IMR-90 (cell line): Measurements from ENCODE around the gene IGFBPL1. TPM values are rescaled to one million over a fixed set of nuclear protein-coding genes. Genes with fewer than 3 reads are reported as not detected.

Source experiments
- ATAC-seq: fragments of 200-7000 bp; cut with Tn5 transposase; 2 replicates; pipeline ENCODE4 v1.9.1; 2020; ENCODE audit warnings: low read depth, mild to moderate bottlenecking, moderate library complexity
- BruUV-seq: library from RNA; stranded (reverse); fragments of 400-500 nt; replicated peaks from 2 replicates; lab custom pipeline; 2021; lab: Mats Ljungman, UMichigan
- CTCF ChIA-PET: fragments of 300-600 bp; formaldehyde crosslinking; extraction: SDS; loops from one replicate; lab custom pipeline; 2021; ENCODE audit warnings: antibody characterized with exemption; lab: Yijun Ruan, JAX
- POLR2A ChIA-PET: fragments of 300-600 bp; sonication (Branson Sonifier 250); formaldehyde crosslinking; loops from one replicate; lab custom pipeline; 2022; ENCODE audit warnings: antibody characterized with exemption; ENCODE audit not compliant: unreplicated experiment; lab: Charles Lee
- DNase-seq: peaks from one replicate; pipeline ENCODE4 v3.0.0; 2013
- H2AFZ ChIP-seq: replicated peaks from 2 replicates; pipeline ENCODE3; 2013; ENCODE audit warnings: low read length, mild to moderate bottlenecking; ENCODE audit not compliant: poor library complexity
- H2AK5ac ChIP-seq: 2 replicates; pipeline ENCODE4 v1.6.1; 2013; ENCODE audit warnings: low read depth, low read length, inconsistent platforms
- H2AK9ac ChIP-seq: replicated peaks from 2 replicates; pipeline ENCODE3; 2013; ENCODE audit warnings: mild to moderate bottlenecking, low read depth, low read length, moderate library complexity; ENCODE audit not compliant: poor library complexity
- H2BK120ac ChIP-seq: 2 replicates; pipeline ENCODE4 v1.6.1; 2013; ENCODE audit warnings: low read depth, low read length, inconsistent platforms
- H2BK15ac ChIP-seq: 3 replicates; pipeline ENCODE4 v1.6.1; 2013; ENCODE audit warnings: low read depth, low read length, inconsistent platforms
- H2BK20ac ChIP-seq: 2 replicates; pipeline ENCODE4 v1.6.1; 2013; ENCODE audit warnings: low read depth, mild to moderate bottlenecking, inconsistent platforms, low read length, moderate library complexity
- H2BK5ac ChIP-seq: 2 replicates; pipeline ENCODE4 v1.6.1; 2013; ENCODE audit warnings: mild to moderate bottlenecking, low read depth, low read length, inconsistent platforms; ENCODE audit not compliant: poor library complexity, severe bottlenecking
- H3K14ac ChIP-seq: replicated peaks from 2 replicates; pipeline ENCODE4 v1.6.1; 2013; ENCODE audit warnings: low read depth, low read length, inconsistent platforms
- H3K18ac ChIP-seq: 2 replicates; pipeline ENCODE4 v1.6.1; 2013; ENCODE audit warnings: low read depth, low read length, control low read depth
- H3K23ac ChIP-seq: 2 replicates; pipeline ENCODE4 v1.6.1; 2013; ENCODE audit warnings: low read depth, low read length, inconsistent platforms
- H3K27ac ChIP-seq: 2 replicates; pipeline ENCODE4 v1.5.1; 2013; ENCODE audit warnings: mild to moderate bottlenecking, control low read depth, low read length; ENCODE audit not compliant: insufficient read depth
- H3K27me3 ChIP-seq: 2 replicates; pipeline ENCODE4 v1.6.1; 2013; ENCODE audit warnings: low read length; ENCODE audit not compliant: control insufficient read depth, insufficient read depth
- H3K36me3 ChIP-seq: 2 replicates; pipeline ENCODE4 v1.6.1; 2013; ENCODE audit warnings: low read length, mixed read lengths; ENCODE audit not compliant: control insufficient read depth, insufficient read depth
- H3K4ac ChIP-seq: 2 replicates; pipeline ENCODE4 v1.6.1; 2013; ENCODE audit warnings: low read depth, low read length, inconsistent platforms
- H3K4me1 ChIP-seq: 2 replicates; pipeline ENCODE4 v1.6.1; 2013; ENCODE audit warnings: low read length, mixed read lengths; ENCODE audit not compliant: control insufficient read depth, insufficient read depth
- H3K4me2 ChIP-seq: 2 replicates; pipeline ENCODE4 v1.6.1; 2013; ENCODE audit warnings: low read depth, mild to moderate bottlenecking, control low read depth, low read length, moderate library complexity
- H3K4me3 ChIP-seq: 2 replicates; pipeline ENCODE4 v1.5.1; 2013; ENCODE audit warnings: low read depth, mild to moderate bottlenecking, control low read depth, low read length, moderate library complexity; ENCODE audit not compliant: insufficient read depth
- H3K56ac ChIP-seq: 2 replicates; pipeline ENCODE4 v1.6.1; 2013; ENCODE audit warnings: low read length, inconsistent platforms; ENCODE audit not compliant: insufficient read depth; ENCODE audit errors: extremely low read depth
- H3K79me1 ChIP-seq, 2 experiments: 2 replicates each; pipeline ENCODE4 v1.6.1; 2013; ENCODE audit warnings: low read length in 2 of 2, inconsistent platforms in 1 of 2, low read depth in 1 of 2
- H3K9ac ChIP-seq: 2 replicates; pipeline ENCODE4 v1.6.1; 2013; ENCODE audit warnings: low read depth, low read length, control low read depth
- H3K9me1 ChIP-seq: 2 replicates; pipeline ENCODE4 v1.6.1; 2013; ENCODE audit warnings: low read length, inconsistent platforms; ENCODE audit not compliant: insufficient read depth
- H3K9me3 ChIP-seq: 2 replicates; pipeline ENCODE4 v1.6.1; 2013; ENCODE audit warnings: low read length; ENCODE audit not compliant: control insufficient read depth, insufficient read depth
- H4K20me1 ChIP-seq: 2 replicates; pipeline ENCODE4 v1.6.1; 2013; ENCODE audit warnings: low read length, inconsistent platforms; ENCODE audit not compliant: insufficient read depth
- H4K5ac ChIP-seq: 2 replicates; pipeline ENCODE4 v1.6.1; 2013; ENCODE audit warnings: mild to moderate bottlenecking, low read depth, low read length, control low read depth
- H4K8ac ChIP-seq, 2 experiments: 2 replicates each; pipeline ENCODE4 v1.6.1; 2013; ENCODE audit warnings: low read depth in 2 of 2, low read length in 2 of 2, control low read depth in 1 of 2, inconsistent platforms in 1 of 2
- H4K91ac ChIP-seq: 2 replicates; pipeline ENCODE4 v1.6.1; 2013; ENCODE audit warnings: low read depth, low read length, inconsistent platforms; ENCODE audit not compliant: insufficient read depth
- BHLHE40 ChIP-seq: fragments of 150-350 bp; IDR thresholded peaks from 2 replicates; pipeline ENCODE4 v1.6.1; 2016; ENCODE audit warnings: mild to moderate bottlenecking, low read depth, low read length
- CHD1 ChIP-seq: IDR thresholded peaks from 2 replicates; pipeline ENCODE4 v1.6.1; 2012; ENCODE audit warnings: low read depth, low read length, improper control_type of control experiment
- ELK1 ChIP-seq: fragments of 150-350 bp; IDR thresholded peaks from 2 replicates; pipeline ENCODE4 v1.6.1; 2016; ENCODE audit warnings: low read depth, mild to moderate bottlenecking, low read length, moderate library complexity, borderline replicate concordance
- MXI1 ChIP-seq: IDR thresholded peaks from 2 replicates; pipeline ENCODE4 v1.6.1; 2012; ENCODE audit warnings: low read depth, mild to moderate bottlenecking, low read length, moderate library complexity, borderline replicate concordance
- NFE2L2 ChIP-seq: fragments of 150-350 bp; IDR thresholded peaks from 2 replicates; pipeline ENCODE4 v1.6.1; 2016; ENCODE audit warnings: low read depth, mild to moderate bottlenecking, low read length
- RCOR1 ChIP-seq: IDR thresholded peaks from 2 replicates; pipeline ENCODE4 v1.6.1; 2012; ENCODE audit warnings: mild to moderate bottlenecking, low read length, improper control_type of control experiment; ENCODE audit not compliant: insufficient replicate concordance
- RFX5 ChIP-seq: IDR thresholded peaks from 2 replicates; pipeline ENCODE4 v1.8.0; 2012; ENCODE audit warnings: low read depth, mild to moderate bottlenecking, low read length, moderate library complexity
- WGBS, 2 experiments: methylation state at CpG; one replicate each; pipeline versions ENCODE4 v1.1.5 to v1.1.7; 2013; ENCODE audit warnings: missing lambda C conversion rate in 2 of 2; ENCODE audit not compliant: insufficient read length in 1 of 2; ENCODE audit errors: extremely low coverage in 2 of 2; 5-methylcytosine and 5-hydroxymethylcytosine counted together
- dilution Hi-C: fragments of 300-500 bp; cut with HindIII; formaldehyde crosslinking; loops from one replicate; pipeline ENCODE4 v1.14.3; 2018; ENCODE audit warnings: low sequenced_read_pairs; ENCODE audit not compliant: unreplicated experiment
- in situ Hi-C: fragments of 300-500 bp; cut with MboI; formaldehyde crosslinking; loops from 3 replicates; pipeline ENCODE4 v1.14.3; 2019; ENCODE audit warnings: low sequenced_read_pairs, inconsistent platforms, mixed read lengths
- intact Hi-C: fragments of 100-400 bp; cut with micrococcal nuclease; formaldehyde crosslinking; loops from 2 replicates; pipeline ENCODE4 v1.10.0; 2022
- polyA plus RNA-seq, 3 experiments: library from polyadenylated mRNA; depleted of rRNA; stranded (reverse); fragments of >200 nt; gene quantifications; 2 replicates each; pipeline ENCODE4 v1.2.3, GENCODE V29; 2012; ENCODE audit warnings: low replicate concordance in 1 of 3
- total RNA-seq: library from RNA; depleted of rRNA; stranded (reverse); fragments of >200 nt; gene quantifications from 2 replicates; pipeline ENCODE4 v1.2.3, GENCODE V29; 2012
- TF ChIP-seq, protein P1 (sequence below): fragments of 150-350 bp; IDR thresholded peaks from 2 replicates; pipeline ENCODE4 v1.6.1; 2017; ENCODE audit warnings: mild to moderate bottlenecking, antibody characterized with exemption, low read length, low read depth
- TF ChIP-seq, protein P2 (sequence below): conservative IDR thresholded peaks from 2 replicates; pipeline ENCODE4 v1.5.1; 2012; ENCODE audit warnings: mild to moderate bottlenecking, low read depth, low read length, improper control_type of control experiment

The IGFBPL1 gene
- total and polyA plus RNA-seq, 2 of the 4 experiments (the other 2 are of a cell fraction) = not detected

DNA sequence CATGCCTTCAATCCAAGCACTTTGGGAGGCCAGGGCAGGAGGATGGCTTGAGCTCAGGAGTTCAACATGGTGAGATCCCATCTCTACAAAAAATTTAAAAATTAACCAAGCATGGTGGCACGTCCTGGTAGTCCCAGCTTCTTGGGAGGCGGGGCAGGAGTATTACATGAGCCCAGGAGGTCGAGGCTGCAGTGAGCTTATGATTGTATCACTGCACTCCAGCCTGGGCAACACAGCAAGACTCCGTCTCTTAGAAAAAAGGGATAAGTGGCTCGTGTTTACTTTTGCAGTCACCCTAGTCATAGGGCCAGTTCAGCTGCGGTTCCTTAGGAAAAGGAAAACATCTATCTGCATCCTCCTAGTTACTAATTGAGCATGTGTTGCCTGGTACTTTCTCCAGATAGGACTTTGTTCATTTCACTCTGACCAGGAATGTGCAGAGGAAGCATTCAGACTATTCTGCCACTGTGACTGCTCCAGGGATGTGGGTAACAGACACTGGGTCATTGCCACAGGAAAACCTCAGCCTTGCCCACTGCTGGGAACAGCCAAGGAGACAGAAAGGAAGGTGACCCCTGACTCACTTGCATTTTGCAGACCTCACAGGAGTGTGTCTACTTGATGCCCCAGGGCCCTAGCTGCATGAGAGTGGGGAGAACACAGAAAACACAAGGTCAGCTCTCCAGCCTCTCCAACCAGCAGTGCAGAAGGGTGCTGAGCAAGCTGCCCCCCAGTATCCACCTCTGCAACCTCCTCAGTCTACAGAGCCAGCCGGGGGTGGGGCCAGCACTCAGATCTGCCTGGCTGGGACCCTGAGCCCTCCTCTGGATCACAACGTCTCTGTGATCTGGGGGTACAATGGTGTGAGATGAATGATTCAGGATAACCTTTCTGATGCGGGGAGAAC, 65.6 kb downstream of the IGFBPL1 start:
- BruUV-seq = no TSS peak
- ATAC-seq = no peak

More for the DNA sequence above, 65.6 kb downstream of the IGFBPL1 start:
- no peak overlapping the region for H3K4me3 ChIP-seq
- H2AK5ac ChIP-seq = no peak overlapping the region
- peaks cover 6% of the 10 kb centered on the region; the same call in 1 of the 2 replicates for H3K27me3 ChIP-seq
- in situ Hi-C loops (loop anchor here (25.0 kb wide), 1 partner anchor 871 kb away; the partner anchor contains the start of gene POLR1E), dilution Hi-C loops (no loop called here), intact Hi-C loops (no loop called here)
- CTCF ChIA-PET = no interaction called here
- H3K36me3 ChIP-seq = no peaks in the 10 kb centered on the region
- H4K8ac ChIP-seq = no peak overlapping the region
- no peak overlapping the region for H2BK5ac ChIP-seq
- 70% methylated on average over 2 of the region's 9 CpGs; no CpG with 5 or more reads in 1 of the 2 experiments for WGBS, 2 experiments
- no peak overlapping the region for H3K9ac ChIP-seq
- no peak for TF ChIP-seq BHLHE40
- no peak for TF ChIP-seq ELK1
- TF ChIP-seq RFX5 = no peak
- TF ChIP-seq MXI1 = no peak
- no peak for TF ChIP-seq RCOR1
- TF ChIP-seq, protein P1, sequence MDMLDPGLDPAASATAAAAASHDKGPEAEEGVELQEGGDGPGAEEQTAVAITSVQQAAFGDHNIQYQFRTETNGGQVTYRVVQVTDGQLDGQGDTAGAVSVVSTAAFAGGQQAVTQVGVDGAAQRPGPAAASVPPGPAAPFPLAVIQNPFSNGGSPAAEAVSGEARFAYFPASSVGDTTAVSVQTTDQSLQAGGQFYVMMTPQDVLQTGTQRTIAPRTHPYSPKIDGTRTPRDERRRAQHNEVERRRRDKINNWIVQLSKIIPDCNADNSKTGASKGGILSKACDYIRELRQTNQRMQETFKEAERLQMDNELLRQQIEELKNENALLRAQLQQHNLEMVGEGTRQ = no peak
- no peak for TF ChIP-seq NFE2L2
- TF ChIP-seq, protein P2, sequence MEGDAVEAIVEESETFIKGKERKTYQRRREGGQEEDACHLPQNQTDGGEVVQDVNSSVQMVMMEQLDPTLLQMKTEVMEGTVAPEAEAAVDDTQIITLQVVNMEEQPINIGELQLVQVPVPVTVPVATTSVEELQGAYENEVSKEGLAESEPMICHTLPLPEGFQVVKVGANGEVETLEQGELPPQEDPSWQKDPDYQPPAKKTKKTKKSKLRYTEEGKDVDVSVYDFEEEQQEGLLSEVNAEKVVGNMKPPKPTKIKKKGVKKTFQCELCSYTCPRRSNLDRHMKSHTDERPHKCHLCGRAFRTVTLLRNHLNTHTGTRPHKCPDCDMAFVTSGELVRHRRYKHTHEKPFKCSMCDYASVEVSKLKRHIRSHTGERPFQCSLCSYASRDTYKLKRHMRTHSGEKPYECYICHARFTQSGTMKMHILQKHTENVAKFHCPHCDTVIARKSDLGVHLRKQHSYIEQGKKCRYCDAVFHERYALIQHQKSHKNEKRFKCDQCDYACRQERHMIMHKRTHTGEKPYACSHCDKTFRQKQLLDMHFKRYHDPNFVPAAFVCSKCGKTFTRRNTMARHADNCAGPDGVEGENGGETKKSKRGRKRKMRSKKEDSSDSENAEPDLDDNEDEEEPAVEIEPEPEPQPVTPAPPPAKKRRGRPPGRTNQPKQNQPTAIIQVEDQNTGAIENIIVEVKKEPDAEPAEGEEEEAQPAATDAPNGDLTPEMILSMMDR = no peak
- no peak for TF ChIP-seq CHD1
- H4K20me1 ChIP-seq = no peaks in the 10 kb centered on the region
- no peak overlapping the region for H3K27ac ChIP-seq
- H2BK120ac ChIP-seq = no peak overlapping the region
- POLR2A ChIA-PET = no interaction called here
- peaks cover 3% of the 10 kb centered on the region for H3K4me1 ChIP-seq
- no peak overlapping the region for H2AK9ac ChIP-seq
- H4K5ac ChIP-seq = no peak overlapping the region
- H3K56ac ChIP-seq = no peak overlapping the region
- H3K9me1 ChIP-seq = no peaks in the 10 kb centered on the region
- H3K18ac ChIP-seq = no peak overlapping the region
- H3K23ac ChIP-seq = no peak overlapping the region
- H2BK15ac ChIP-seq = no peak overlapping the region
- no peaks in the 10 kb centered on the region for H3K79me1 ChIP-seq
- DNase-seq = no peak
- H3K4me2 ChIP-seq = no peak overlapping the region
- no peak overlapping the region for H2AFZ ChIP-seq
- no peaks in the 10 kb centered on the region for H3K9me3 ChIP-seq
- H4K91ac ChIP-seq = no peak overlapping the region
- no peak overlapping the region for H3K14ac ChIP-seq
- H2BK20ac ChIP-seq = no peak overlapping the region
- no peak overlapping the region for H3K4ac ChIP-seq
